HG02610 (cell line): Measurements from ENCODE around the gene IRS2.

Source experiments
- ATAC-seq: cut with Tn5 transposase; IDR thresholded peaks from one replicate; pipeline ENCODE4 v1.9.1; 2021; ENCODE audit warnings: mild to moderate bottlenecking, moderate library complexity; ENCODE audit not compliant: unreplicated experiment

Gene IRS2

GRCh38 chr13:109712124-109712722 lies 74.2 kb downstream of the IRS2 start:
- no peak for ATAC-seq

GRCh38 chr13:109707742-109708617 lies 78.4 kb downstream of the IRS2 start:
- ATAC-seq, result no peak

GRCh38 chr13:109707044-109707741 lies 79.2 kb downstream of the IRS2 start:
- ATAC-seq, result no peak

- ATAC-seq, result no peak
Measured at GRCh38 chr13:109706015-109706715, 80.2 kb downstream of the IRS2 start.

- no peak for ATAC-seq
Measured at GRCh38 chr13:109704771-109705635, 81.4 kb downstream of the IRS2 start.

GRCh38 chr13:109703250-109703649 lies 83.1 kb downstream of the IRS2 start:
- ATAC-seq, result no peak
